ENCODE measurements around the gene MS4A4A. TPM values are rescaled to one million over a fixed set of nuclear protein-coding genes. Genes with fewer than 3 reads are reported as not detected.

Gene MS4A4A
- total RNA-seq: not detected in 2 replicates

DNA sequence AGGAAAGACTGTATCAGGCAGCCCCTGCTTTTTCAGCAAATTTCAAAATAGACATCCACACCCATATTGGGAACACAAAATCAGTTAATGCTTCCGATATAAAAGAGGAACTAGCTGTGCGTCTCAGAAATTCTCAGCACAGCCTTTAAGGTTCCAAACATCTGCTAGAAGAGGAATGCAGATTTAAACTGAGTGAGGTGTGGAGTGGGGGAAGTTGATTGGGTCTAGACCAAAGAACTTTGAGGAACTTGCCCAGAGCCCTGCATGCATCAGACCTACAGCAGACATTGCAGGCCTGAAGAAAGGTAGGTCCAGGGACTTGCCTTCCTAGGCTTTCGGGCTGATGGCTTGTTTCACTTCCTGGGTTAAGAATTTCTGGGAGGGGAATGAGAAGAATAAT lies at the start of gene MS4A4A:
Gene MS4A4A, plus strand, starts transcription at position 255 of the 400 bp plus-strand sequence. Its CDS starts 10 bp downstream, at position 265.
- TF ChIP-seq CTCF (IDR thresholded peaks at IDR 0.05; ENCODE audit: insufficient read depth, low read depth, low read length): no peak
- DNase-seq (ENCODE audit: low read depth): no peak
- H3K4me3 ChIP-seq (ENCODE audit: low read depth, low read length): no peak within 1 kb of the TSS

- no peak for TF ChIP-seq CTCF (IDR thresholded peaks at IDR 0.05; ENCODE audit: insufficient read depth, low read depth, low read length)
- no peak overlapping the region for H3K4me3 ChIP-seq (ENCODE audit: low read depth, low read length)
- no peak for DNase-seq (ENCODE audit: low read depth)
Observed at GRCh38 chr11:60230681-60231080, 49.8 kb upstream of the MS4A4A start.

DNA sequence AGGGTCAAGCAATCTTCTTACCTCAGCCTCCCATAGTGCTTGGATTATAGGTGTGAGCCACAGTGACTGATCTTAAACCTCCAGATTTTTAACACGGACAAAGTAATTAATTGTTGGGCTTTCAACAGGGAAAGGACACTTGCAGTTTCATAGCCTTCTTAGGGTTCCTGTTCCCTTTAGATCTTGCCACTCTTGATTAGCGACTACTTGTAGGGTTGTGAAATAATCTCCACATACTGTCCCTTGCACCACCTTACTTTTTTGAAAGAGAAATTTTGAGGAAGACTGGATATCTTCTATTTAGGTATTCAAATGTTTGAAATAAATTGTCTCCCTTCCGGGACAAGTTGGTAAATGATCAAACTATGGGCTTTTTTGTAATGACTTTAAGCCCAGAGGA lies 45.1 kb upstream of the MS4A4A start:
- no peak for DNase-seq (ENCODE audit: low read depth)
- H3K4me3 ChIP-seq (ENCODE audit: low read depth, low read length): no peak overlapping the region
- TF ChIP-seq CTCF (IDR thresholded peaks at IDR 0.05; ENCODE audit: insufficient read depth, low read depth, low read length): no peak

DNA sequence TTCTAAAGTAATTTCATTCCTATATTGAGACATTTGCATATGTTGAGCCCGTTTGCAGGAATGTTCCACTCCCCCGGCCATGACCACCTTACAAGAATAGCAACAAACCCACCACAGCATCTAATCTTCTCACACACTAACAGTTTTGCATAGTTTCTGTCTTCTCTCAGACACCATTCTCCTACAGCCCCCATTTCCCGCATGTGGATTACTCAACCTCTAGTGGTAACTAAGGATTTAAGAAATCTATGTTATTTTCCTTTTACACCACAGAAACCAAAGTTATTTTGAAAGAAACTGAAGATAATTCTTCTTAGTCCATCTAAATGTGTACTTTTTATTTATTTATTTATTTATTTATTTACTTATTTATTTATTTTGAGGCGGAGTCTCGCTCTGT lies 39.8 kb upstream of the MS4A4A start:
- DNase-seq (ENCODE audit: low read depth): no peak
- TF ChIP-seq CTCF (IDR thresholded peaks at IDR 0.05; ENCODE audit: insufficient read depth, low read depth, low read length): no peak
- H3K4me3 ChIP-seq (ENCODE audit: low read depth, low read length): no peak overlapping the region

- no peak overlapping the region for H3K4me3 ChIP-seq (ENCODE audit: low read depth, low read length)
- TF ChIP-seq CTCF (IDR thresholded peaks at IDR 0.05; ENCODE audit: insufficient read depth, low read depth, low read length): no peak
- no peak for DNase-seq (ENCODE audit: low read depth)
Observed at GRCh38 chr11:60241786-60242185, 38.7 kb upstream of the MS4A4A start.

DNA sequence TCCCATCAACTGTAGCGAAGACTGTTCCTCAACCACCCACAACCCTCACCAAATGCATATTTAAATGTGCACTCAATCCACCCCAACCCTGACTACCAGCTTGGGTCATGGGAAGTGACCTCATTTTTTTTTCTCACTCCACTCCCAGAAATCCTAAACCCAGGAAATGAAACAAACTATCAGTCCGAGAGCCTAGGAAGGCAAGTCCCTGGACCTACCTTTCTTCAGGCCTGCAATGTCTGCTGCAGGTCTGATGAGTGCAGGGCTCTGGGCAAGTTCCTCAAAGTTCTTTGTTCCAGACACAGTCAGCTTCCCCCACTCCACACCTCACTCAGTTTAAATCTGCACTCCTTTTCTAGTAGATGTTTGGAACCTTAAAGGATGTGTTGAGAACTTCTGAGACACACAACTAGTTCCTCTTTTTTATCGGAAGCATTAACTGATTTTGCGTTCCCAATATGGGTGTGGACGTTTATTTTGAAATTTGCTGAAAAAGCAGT lies 37.7 kb upstream of the MS4A4A start, which contains the start of gene MS4A4E:
Gene MS4A4E, minus strand, starts transcription at position 398 of the 500 bp plus-strand sequence. CDS start 13,082 bp downstream, outside the sequence.
- no peak for DNase-seq (ENCODE audit: low read depth)
- no peak for TF ChIP-seq CTCF (IDR thresholded peaks at IDR 0.05; ENCODE audit: insufficient read depth, low read depth, low read length)
- H3K4me3 ChIP-seq (ENCODE audit: low read depth, low read length): no peak within 1 kb of the TSS
